GM12878 (cell line): ENCODE measurements around the gene TNFRSF6B. TPM values are rescaled to one million over a fixed set of nuclear protein-coding genes. Genes with fewer than 3 reads are reported as not detected.

Source experiments
- ATAC-seq: fragments of 200-7000 bp; cut with Tn5 transposase; 3 replicates; pipeline ENCODE4 v1.9.1; 2020; ENCODE audit warnings: mild to moderate bottlenecking, moderate library complexity
- BruUV-seq: library from RNA; stranded (reverse); fragments of 400-500 nt; replicated peaks from 2 replicates; lab custom pipeline; 2021; lab: Mats Ljungman, UMichigan
- CTCF ChIA-PET: fragments of 300-600 bp; sonication (Branson Sonifier 250); formaldehyde crosslinking; extraction: SDS; loops from one replicate; lab custom pipeline; 2021; ENCODE audit warnings: inconsistent platforms; lab: Yijun Ruan, JAX
- POLR2A ChIA-PET: fragments of 350-600 bp; formaldehyde crosslinking; extraction: SDS; loops from one replicate; lab custom pipeline; 2021; ENCODE audit warnings: inconsistent platforms; lab: Charles Lee
- RAD21 ChIA-PET: fragments of 300-600 bp; sonication (Branson Sonifier 250); formaldehyde crosslinking; loops from one replicate; lab custom pipeline; 2023; ENCODE audit warnings: antibody characterized with exemption; ENCODE audit not compliant: unreplicated experiment; lab: Charles Lee
- SMC1A ChIA-PET: fragments of 300-600 bp; sonication (Branson Sonifier 250); formaldehyde crosslinking; loops from one replicate; lab custom pipeline; 2023; ENCODE audit not compliant: unreplicated experiment, uncharacterized antibody; lab: Charles Lee
- DNase-seq: peaks from one replicate; pipeline ENCODE4 v3.0.0-alpha.2; 2011; ENCODE audit warnings: low read depth, low spot score
- FAIRE-seq: peaks from 3 replicates; lab custom pipeline; 2011; peaks lifted over from hg19 to GRCh38; lab: Jason Lieb, UNC
- H2AFZ ChIP-seq: 2 replicates; pipeline ENCODE4 v1.6.0; 2011; ENCODE audit warnings: low read depth, low read length, control low read depth; ENCODE audit not compliant: control insufficient read depth
- H3K27ac ChIP-seq: 2 replicates; pipeline ENCODE4 v1.5.1; 2011; ENCODE audit warnings: control low read depth; ENCODE audit not compliant: control insufficient read depth, insufficient read depth
- H3K27me3 ChIP-seq, 2 experiments: replicated peaks in 1 of 2; 2 replicates each; pipeline versions ENCODE4 v1.6.0 to v1.6.1; 2011; ENCODE audit warnings: low read length in 1 of 2; ENCODE audit not compliant: control insufficient read depth in 2 of 2, insufficient read depth in 2 of 2
- H3K36me3 ChIP-seq, 2 experiments: 2 replicates each; pipeline ENCODE4 v1.5.1; 2011; ENCODE audit warnings: low read length in 1 of 2; ENCODE audit not compliant: control insufficient read depth in 2 of 2, insufficient read depth in 2 of 2
- H3K4me1 ChIP-seq: 2 replicates; pipeline ENCODE4 v1.6.1; 2011; ENCODE audit warnings: mild to moderate bottlenecking, low read length, moderate library complexity, mixed read lengths; ENCODE audit not compliant: control insufficient read depth, insufficient read depth
- H3K4me2 ChIP-seq: 2 replicates; pipeline ENCODE4 v1.6.0; 2011; ENCODE audit warnings: control low read depth; ENCODE audit not compliant: control insufficient read depth, insufficient read depth
- H3K4me3 ChIP-seq: fragments of 200-600 bp; sonication (generic); 2 replicates; pipeline ENCODE4 v1.5.1; 2016
- H3K79me2 ChIP-seq: 2 replicates; pipeline ENCODE4 v1.6.0; 2011; ENCODE audit warnings: low read length; ENCODE audit not compliant: control insufficient read depth, insufficient read depth
- H3K9ac ChIP-seq: 2 replicates; pipeline ENCODE4 v1.8.0; 2011; ENCODE audit warnings: low read length, control low read depth, mixed read lengths; ENCODE audit not compliant: control insufficient read depth, insufficient read depth
- H3K9me3 ChIP-seq: replicated peaks from 3 replicates; pipeline ENCODE4 v1.5.1; 2011; ENCODE audit warnings: mild to moderate bottlenecking, low read length; ENCODE audit not compliant: control insufficient read depth, insufficient read depth
- H4K20me1 ChIP-seq: 2 replicates; pipeline ENCODE4 v1.6.0; 2011; ENCODE audit not compliant: control insufficient read depth, insufficient read depth
- HDAC6 ChIP-seq: fragments of 200-600 bp; sonication (generic); IDR thresholded peaks from one replicate; pipeline ENCODE4 v1.8.0; 2017; ENCODE audit warnings: antibody characterized with exemption; ENCODE audit not compliant: unreplicated experiment
- NFYB ChIP-seq: IDR thresholded peaks from 2 replicates; pipeline ENCODE4 v1.6.1; 2011; ENCODE audit warnings: low read depth, mild to moderate bottlenecking, low read length, improper control_type of control experiment, moderate library complexity; ENCODE audit not compliant: insufficient read depth
- POLR2A ChIP-seq: IDR thresholded peaks from 2 replicates; pipeline ENCODE4 v1.6.1; 2011; ENCODE audit warnings: low read depth, mild to moderate bottlenecking, low read length
- POU2F2 ChIP-seq: IDR thresholded peaks from 3 replicates; pipeline ENCODE4 v1.6.1; 2011; ENCODE audit warnings: low read depth, mild to moderate bottlenecking, low read length, borderline replicate concordance
- SIX5 ChIP-seq: IDR thresholded peaks from 2 replicates; pipeline ENCODE4 v1.6.1; 2011; ENCODE audit warnings: mild to moderate bottlenecking, low read depth, low read length, moderate library complexity; ENCODE audit not compliant: severe bottlenecking
- SPI1 ChIP-seq: IDR thresholded peaks from 2 replicates; pipeline ENCODE4 v1.6.1; 2011; ENCODE audit warnings: low read depth, mild to moderate bottlenecking, low read length, moderate library complexity, borderline replicate concordance; ENCODE audit not compliant: insufficient read depth
- TCF12 ChIP-seq: IDR thresholded peaks from 2 replicates; pipeline ENCODE4 v1.6.1; 2011; ENCODE audit warnings: low read depth, mild to moderate bottlenecking, low read length
- ZNF217 ChIP-seq: fragments of 450-650 bp; IDR thresholded peaks from 2 replicates; pipeline ENCODE4 v1.6.1; 2017; ENCODE audit warnings: antibody characterized with exemption, mild to moderate bottlenecking
- WGBS: methylation state at CpG from one replicate; pipeline ENCODE4 v1.1.6; 2016; ENCODE audit warnings: low lambda C conversion rate; ENCODE audit not compliant: insufficient replicate concordance, insufficient coverage; ENCODE audit errors: missing lambda C conversion rate; 5-methylcytosine and 5-hydroxymethylcytosine counted together
- in situ Hi-C: fragments of 300-500 bp; cut with MboI; formaldehyde crosslinking; loops from 9 replicates; pipeline ENCODE4 v1.14.3; 2018; ENCODE audit warnings: mixed read lengths
- intact Hi-C: fragments of 100-400 bp; cut with micrococcal nuclease; formaldehyde crosslinking; loops from one replicate; pipeline ENCODE4 v1.14.2; 2022; ENCODE audit not compliant: unreplicated experiment
- polyA plus RNA-seq, 11 experiments: library from polyadenylated mRNA; depleted of rRNA in 4 of 11; unstranded in 6 of 11; stranded (reverse) in 5 of 11; fragments of >200 nt; fragmentation: Nextera tagmentation in 4 of 11; fragmentation: Illumina TruSeq in 1 of 11; extraction: Ambion mirVana in 4 of 11; extraction: Trizol in 1 of 11; gene quantifications; 1 replicate in 1 of 11; 2 replicates in 10 of 11; pipeline versions ENCODE4 v1.2.1 to v1.2.3, GENCODE V29; 2011 to 2016; ENCODE audit warnings: inconsistent platforms in 2 of 11, missing spikeins in 2 of 11, low read depth in 1 of 11
- total RNA-seq, 4 experiments: library from RNA; depleted of rRNA in 3 of 4; stranded (reverse); fragments of >200 nt in 3 of 4; fragmentation: Illumina TruSeq in 1 of 4; extraction: Trizol in 1 of 4; gene quantifications; 2 replicates each; pipeline versions ENCODE4 v1.2.1 to v1.2.3, GENCODE V29; 2013 to 2021
- TF ChIP-seq, protein P1 (sequence below): fragments of 450-650 bp; IDR thresholded peaks from 2 replicates; pipeline ENCODE4 v1.6.1; 2016; ENCODE audit warnings: mild to moderate bottlenecking
- TF ChIP-seq, protein P2 (sequence below): fragments of 450-650 bp; IDR thresholded peaks from 2 replicates; pipeline ENCODE4 v1.6.1; 2017; ENCODE audit warnings: low read depth, mild to moderate bottlenecking, moderate library complexity

Gene TNFRSF6B
- total and polyA plus RNA-seq, 10 of the 15 experiments (the other 5 are each of a cell fraction or from before 2014, with no cell fraction given): 0.67 to 2.2 (median 1.8) TPM; not detected in 7

DNA sequence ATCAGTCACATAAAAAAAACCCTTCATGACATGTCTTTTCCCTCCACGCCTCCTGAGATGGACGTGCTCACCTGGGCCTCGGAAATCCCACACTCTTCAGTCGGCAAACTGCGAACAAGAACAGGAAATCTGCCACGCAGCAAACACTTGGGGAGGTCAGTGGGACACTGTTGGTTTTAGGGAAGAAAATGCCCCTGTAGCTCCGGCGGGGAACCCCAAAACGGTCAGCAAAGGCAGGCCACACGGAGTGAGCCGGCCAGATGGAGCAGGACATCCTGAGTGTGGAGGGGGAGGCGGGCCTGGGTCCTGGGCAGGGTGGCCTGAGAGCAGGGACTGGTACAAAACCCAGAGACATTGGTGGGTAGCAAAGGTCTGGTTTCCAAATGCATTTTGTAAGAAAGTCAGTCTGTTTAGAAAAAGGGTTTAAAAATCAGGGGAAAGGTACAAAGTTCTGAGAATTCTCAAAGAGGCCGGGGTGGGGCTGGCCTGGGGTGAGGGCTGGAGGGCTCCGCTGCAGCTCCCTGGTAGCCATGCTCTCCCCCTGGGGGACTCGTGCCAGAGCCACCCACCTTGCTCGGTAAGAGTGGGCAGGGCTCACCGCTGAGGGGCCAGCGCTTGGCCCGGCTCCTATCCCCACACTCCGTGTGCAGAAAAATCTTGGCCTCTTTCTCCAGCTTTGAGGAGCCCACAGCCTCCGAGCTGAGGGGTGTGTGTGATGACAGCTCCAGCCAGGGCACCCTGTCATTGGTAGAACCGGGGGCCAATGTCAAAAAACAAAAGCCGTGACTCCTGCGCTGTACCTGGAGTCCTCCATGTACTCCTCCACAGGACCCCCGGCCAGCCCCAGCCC, 48.3 kb downstream of the TNFRSF6B start:
- BruUV-seq: no TSS peak
- no peak overlapping the region for H3K4me2 ChIP-seq
- H3K79me2 ChIP-seq: peaks cover 5% of the 10 kb centered on the region
- H3K27ac ChIP-seq: no peak overlapping the region
- no peak for FAIRE-seq
- H3K4me3 ChIP-seq: no peak overlapping the region
- peaks cover 8% of the 10 kb centered on the region; the same call in 1 of the 2 replicates for H3K4me1 ChIP-seq
- no peaks in the 10 kb centered on the region for H4K20me1 ChIP-seq
- H3K27me3 ChIP-seq: no peaks in the 10 kb centered on the region
- peaks cover 0 to 4% of the 10 kb centered on the region in 2 experiments; a peak in 2 of 4 replicates for H3K36me3 ChIP-seq
- ChIA-PET POLR2A (no interaction called here), SMC1A (interaction anchor here (0.6 kb wide), 1 partner anchor 21 kb away, joined by 3 read pairs; no protein-coding TSS in a partner anchor)
- TF ChIP-seq, protein P1, sequence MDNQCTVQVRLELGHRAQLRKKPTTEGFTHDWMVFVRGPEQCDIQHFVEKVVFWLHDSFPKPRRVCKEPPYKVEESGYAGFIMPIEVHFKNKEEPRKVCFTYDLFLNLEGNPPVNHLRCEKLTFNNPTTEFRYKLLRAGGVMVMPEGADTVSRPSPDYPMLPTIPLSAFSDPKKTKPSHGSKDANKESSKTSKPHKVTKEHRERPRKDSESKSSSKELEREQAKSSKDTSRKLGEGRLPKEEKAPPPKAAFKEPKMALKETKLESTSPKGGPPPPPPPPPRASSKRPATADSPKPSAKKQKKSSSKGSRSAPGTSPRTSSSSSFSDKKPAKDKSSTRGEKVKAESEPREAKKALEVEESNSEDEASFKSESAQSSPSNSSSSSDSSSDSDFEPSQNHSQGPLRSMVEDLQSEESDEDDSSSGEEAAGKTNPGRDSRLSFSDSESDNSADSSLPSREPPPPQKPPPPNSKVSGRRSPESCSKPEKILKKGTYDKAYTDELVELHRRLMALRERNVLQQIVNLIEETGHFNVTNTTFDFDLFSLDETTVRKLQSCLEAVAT: no peak
- TF ChIP-seq POLR2A: peak; percentile 48; the same call in 1 of the 2 replicates
- TF ChIP-seq, all 136 proteins: peak for 1
- ChIA-PET CTCF (interaction anchor here (0.8 kb wide), 1 partner anchor 103 kb away, joined by 3 read pairs; no protein-coding TSS in a partner anchor), RAD21 (no interaction called here)
- in situ Hi-C loops (no loop called here), intact Hi-C loops (no loop called here)
- H2AFZ ChIP-seq: no peak overlapping the region
- no peaks in the 10 kb centered on the region for H3K9me3 ChIP-seq
- 79% methylated on average over 25 of the region's 25 CpGs for WGBS
- ATAC-seq (no peak), DNase-seq (no peak)
- no peak overlapping the region for H3K9ac ChIP-seq

DNA sequence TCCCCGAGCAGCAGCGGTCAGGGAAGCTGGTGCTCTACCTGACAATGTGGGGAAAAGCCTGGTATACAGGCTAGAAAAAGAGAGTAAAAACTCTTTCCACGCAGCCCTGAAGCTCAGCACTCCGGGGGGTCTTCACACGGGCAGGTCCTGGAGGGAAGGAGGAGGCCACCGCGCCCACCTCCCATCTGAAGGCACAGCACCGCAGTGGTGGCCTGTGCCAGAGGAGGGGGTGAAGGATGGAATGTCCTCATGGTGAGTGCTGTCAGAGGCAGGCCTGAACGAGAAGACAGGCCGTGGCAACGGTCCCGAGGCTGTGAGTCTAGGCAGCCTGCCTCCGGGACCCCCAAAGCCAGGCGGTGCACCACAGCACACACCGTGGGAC, 49.0 kb downstream of the TNFRSF6B start:
- in situ Hi-C loops: no loop called here
- ATAC-seq: no peak
- H3K9ac ChIP-seq: no peak overlapping the region
- CTCF ChIA-PET: interaction anchor here (0.6 kb wide), 1 partner anchor 13 kb away, joined by 3 read pairs; no protein-coding TSS in a partner anchor
- H3K4me1 ChIP-seq: peaks cover 8% of the 10 kb centered on the region; the same call in 1 of the 2 replicates
- FAIRE-seq: no peak
- no peaks in the 10 kb centered on the region for H4K20me1 ChIP-seq
- SMC1A ChIA-PET: no interaction called here
- no TSS peak for BruUV-seq
- RAD21 ChIA-PET: no interaction called here
- intact Hi-C loops: no loop called here
- 79% methylated on average over 15 of the region's 15 CpGs for WGBS
- H3K4me2 ChIP-seq: no peak overlapping the region
- peaks cover 0 to 4% of the 10 kb centered on the region in 2 experiments; a peak in 2 of 4 replicates for H3K36me3 ChIP-seq
- peaks cover 5% of the 10 kb centered on the region for H3K79me2 ChIP-seq
- H3K27ac ChIP-seq: no peak overlapping the region
- no peaks in the 10 kb centered on the region for H3K27me3 ChIP-seq
- H3K4me3 ChIP-seq: no peak overlapping the region
- H3K9me3 ChIP-seq: no peaks in the 10 kb centered on the region
- no peak for DNase-seq
- POLR2A ChIA-PET: no interaction called here
- no peak overlapping the region for H2AFZ ChIP-seq
- TF ChIP-seq SIX5 (no peak), NFYB (no peak), TCF12 (no peak), ZNF217 (no peak), SPI1 (no peak), HDAC6 (no peak), POU2F2 (no peak)
- TF ChIP-seq, protein P2, sequence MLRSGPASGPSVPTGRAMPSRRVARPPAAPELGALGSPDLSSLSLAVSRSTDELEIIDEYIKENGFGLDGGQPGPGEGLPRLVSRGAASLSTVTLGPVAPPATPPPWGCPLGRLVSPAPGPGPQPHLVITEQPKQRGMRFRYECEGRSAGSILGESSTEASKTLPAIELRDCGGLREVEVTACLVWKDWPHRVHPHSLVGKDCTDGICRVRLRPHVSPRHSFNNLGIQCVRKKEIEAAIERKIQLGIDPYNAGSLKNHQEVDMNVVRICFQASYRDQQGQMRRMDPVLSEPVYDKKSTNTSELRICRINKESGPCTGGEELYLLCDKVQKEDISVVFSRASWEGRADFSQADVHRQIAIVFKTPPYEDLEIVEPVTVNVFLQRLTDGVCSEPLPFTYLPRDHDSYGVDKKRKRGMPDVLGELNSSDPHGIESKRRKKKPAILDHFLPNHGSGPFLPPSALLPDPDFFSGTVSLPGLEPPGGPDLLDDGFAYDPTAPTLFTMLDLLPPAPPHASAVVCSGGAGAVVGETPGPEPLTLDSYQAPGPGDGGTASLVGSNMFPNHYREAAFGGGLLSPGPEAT: no peak
